K562 (cell line): ENCODE results near the gene HSPA5. TPM values are rescaled to one million over a fixed set of nuclear protein-coding genes. Genes with fewer than 3 reads are reported as not detected.

Source experiments
- BACH1 ChIP-seq: fragments of 200-800 bp; sonication (Bioruptor generic); IDR thresholded peaks from 2 replicates; pipeline ENCODE4 v1.6.1; 2016; ENCODE audit warnings: missing genetic modification characterization, missing compliant biosample characterization
- BDP1 ChIP-seq: IDR thresholded peaks from 3 replicates; pipeline ENCODE4 v1.6.1; 2011; ENCODE audit not compliant: insufficient read length, insufficient read depth
- DMBX1 ChIP-seq: fragments of 250-450 bp; sonication (Bioruptor Pico); IDR thresholded peaks from 2 replicates; pipeline ENCODE4 v1.8.0; 2022; ENCODE audit warnings: inconsistent platforms, mild to moderate bottlenecking, moderate library complexity, borderline replicate concordance
- GABPA ChIP-seq: fragments of 200-800 bp; sonication (Bioruptor generic); conservative IDR thresholded peaks from 2 replicates; pipeline ENCODE4 v1.6.1; 2016; ENCODE audit warnings: low read depth, missing genetic modification characterization, missing compliant biosample characterization
- IFI16 ChIP-seq: fragments of 250-450 bp; sonication (Bioruptor Pico); IDR thresholded peaks from 2 replicates; pipeline ENCODE4 v2.1.2; 2022; ENCODE audit warnings: mild to moderate bottlenecking, inconsistent platforms
- LARP7 ChIP-seq: fragments of 450-650 bp; IDR thresholded peaks from 2 replicates; pipeline ENCODE4 v1.6.1; 2016
- MAFF ChIP-seq: IDR thresholded peaks from 2 replicates; pipeline ENCODE4 v1.6.1; 2012; ENCODE audit warnings: low read length, improper control_type of control experiment
- MEIS2 ChIP-seq: fragments of 450-650 bp; IDR thresholded peaks from 2 replicates; pipeline ENCODE4 v1.6.1; 2014; ENCODE audit warnings: mild to moderate bottlenecking; ENCODE audit not compliant: partially characterized antibody
- MYNN ChIP-seq, 2 experiments: sonication (generic); formaldehyde crosslinking in 1 of 2; IDR thresholded peaks; 2 replicates each; pipeline versions ENCODE4 v1.5.0 to v1.6.1; 2016 to 2020; ENCODE audit warnings: antibody characterized with exemption in 1 of 2, missing genetic modification reagents in 1 of 2
- NFATC3 ChIP-seq: fragments of 450-650 bp; IDR thresholded peaks from 2 replicates; pipeline ENCODE4 v1.6.1; 2017; ENCODE audit warnings: mild to moderate bottlenecking
- NFXL1 ChIP-seq: fragments of 450-650 bp; formaldehyde crosslinking; IDR thresholded peaks from 2 replicates; pipeline ENCODE4 v1.4.0; 2021; ENCODE audit warnings: mild to moderate bottlenecking
- POLR2H ChIP-seq: IDR thresholded peaks from 2 replicates; pipeline ENCODE4 v1.6.1; 2016; ENCODE audit warnings: missing genetic modification characterization, low read depth, mild to moderate bottlenecking, control low read depth, missing compliant biosample characterization, moderate library complexity
- SAFB ChIP-seq: fragments of 200-400 bp; formaldehyde crosslinking; IDR thresholded peaks from 2 replicates; pipeline ENCODE4 v1.6.1; 2017; ENCODE audit warnings: low read depth, low read length, borderline replicate concordance
- SRF ChIP-seq, 2 experiments: fragments of 250-450, 450-650 bp in 1 of 2; sonication (Bioruptor Pico) in 1 of 2; sonication (generic) in 1 of 2; formaldehyde crosslinking; IDR thresholded peaks; 2 replicates each; pipeline versions ENCODE4 v1.5.0 to v1.5.1; 2020 to 2022; ENCODE audit warnings: mild to moderate bottlenecking in 1 of 2, missing genetic modification reagents in 1 of 2
- STAT5B ChIP-seq: fragments of 250-450 bp; sonication (Bioruptor Pico); IDR thresholded peaks from 2 replicates; pipeline ENCODE4 v1.8.0; 2021; ENCODE audit warnings: mild to moderate bottlenecking, inconsistent platforms
- TAL1 ChIP-seq: fragments of 450-650 bp; IDR thresholded peaks from 2 replicates; pipeline ENCODE4 v1.6.1; 2016; ENCODE audit warnings: mild to moderate bottlenecking
- ZC3H4 ChIP-seq: sonication (generic); formaldehyde crosslinking; IDR thresholded peaks from 2 replicates; pipeline ENCODE4 v1.9.0; 2021; ENCODE audit warnings: missing genetic modification reagents, borderline replicate concordance
- ZFP36 ChIP-seq: fragments of 150-350 bp; IDR thresholded peaks from 2 replicates; pipeline ENCODE4 v1.6.1; 2018; ENCODE audit warnings: low read length, low read depth; ENCODE audit not compliant: partially characterized antibody
- ZFPM2 ChIP-seq: fragments of 250-450 bp; sonication (Bioruptor Pico); IDR thresholded peaks from 2 replicates; pipeline ENCODE4 v1.5.1; 2022; ENCODE audit warnings: mild to moderate bottlenecking
- ZNF217 ChIP-seq: sonication (generic); formaldehyde crosslinking; IDR thresholded peaks from 2 replicates; pipeline ENCODE4 v1.8.0; 2022; ENCODE audit warnings: mild to moderate bottlenecking, missing genetic modification reagents
- ZNF24 ChIP-seq: fragments of 450-650 bp; IDR thresholded peaks from 2 replicates; pipeline ENCODE4 v1.6.1; 2016
- ZNF668 ChIP-seq: fragments of 250-450 bp; sonication (Bioruptor Pico); IDR thresholded peaks from 2 replicates; pipeline ENCODE4 v1.8.0; 2022; ENCODE audit warnings: mild to moderate bottlenecking, inconsistent platforms
- ZNF785 ChIP-seq: fragments of 250-450 bp; sonication (Bioruptor Pico); IDR thresholded peaks from 2 replicates; pipeline ENCODE4 v1.4.0; 2020; ENCODE audit warnings: mild to moderate bottlenecking
- polyA plus RNA-seq, 8 experiments: library from polyadenylated mRNA; depleted of rRNA in 4 of 8; stranded (reverse) in 5 of 8; unstranded in 3 of 8; fragments of >200 nt; fragmentation: Nextera tagmentation in 2 of 8; fragmentation: Illumina TruSeq in 1 of 8; extraction: Ambion mirVana in 2 of 8; extraction: Trizol in 1 of 8; gene quantifications; 2 replicates each; pipeline versions ENCODE4 v1.2.1 to v1.2.3, GENCODE V29; 2011 to 2014; ENCODE audit warnings: inconsistent platforms in 1 of 8, missing spikeins in 1 of 8
- total RNA-seq, 7 experiments: library from RNA; depleted of rRNA in 6 of 7; stranded (reverse); fragments of >200 nt in 6 of 7; fragmentation: Illumina TruSeq in 2 of 7; extraction: Trizol in 2 of 7; gene quantifications; 2 replicates each; pipeline versions ENCODE4 v1.2.1 to v1.2.3, GENCODE V29; 2011 to 2021; ENCODE audit warnings: low replicate concordance in 1 of 7
- TF ChIP-seq, protein P1 (sequence below): fragments of 450-650 bp; IDR thresholded peaks from 2 replicates; pipeline ENCODE4 v1.6.1; 2016; ENCODE audit warnings: low read depth

The HSPA5 gene
- total and polyA plus RNA-seq, 9 of the 15 experiments (the other 6 are each of a cell fraction or from before 2014, with no cell fraction given): 48.0 to 265 (median 113) TPM

- TF ChIP-seq SAFB: no peak
- TF ChIP-seq LARP7: no peak
- TF ChIP-seq ZNF217 (CRISPR knock-in tag): no peak
- TF ChIP-seq TAL1: no peak
- TF ChIP-seq NFXL1 (CRISPR knock-in tag): peak; percentile 55; the same call in 1 of the 2 replicates
- no peak for TF ChIP-seq MAFF
- peak; percentile 65 for TF ChIP-seq BACH1
- peak; percentile 93 for TF ChIP-seq DMBX1
- peak; percentile 71; the same call in 1 of the 2 replicates for TF ChIP-seq IFI16
- no peak for TF ChIP-seq NFATC3
- peak; percentile 19; the same call in 1 of the 2 replicates for TF ChIP-seq GABPA (tag)
- TF ChIP-seq, protein P1, sequence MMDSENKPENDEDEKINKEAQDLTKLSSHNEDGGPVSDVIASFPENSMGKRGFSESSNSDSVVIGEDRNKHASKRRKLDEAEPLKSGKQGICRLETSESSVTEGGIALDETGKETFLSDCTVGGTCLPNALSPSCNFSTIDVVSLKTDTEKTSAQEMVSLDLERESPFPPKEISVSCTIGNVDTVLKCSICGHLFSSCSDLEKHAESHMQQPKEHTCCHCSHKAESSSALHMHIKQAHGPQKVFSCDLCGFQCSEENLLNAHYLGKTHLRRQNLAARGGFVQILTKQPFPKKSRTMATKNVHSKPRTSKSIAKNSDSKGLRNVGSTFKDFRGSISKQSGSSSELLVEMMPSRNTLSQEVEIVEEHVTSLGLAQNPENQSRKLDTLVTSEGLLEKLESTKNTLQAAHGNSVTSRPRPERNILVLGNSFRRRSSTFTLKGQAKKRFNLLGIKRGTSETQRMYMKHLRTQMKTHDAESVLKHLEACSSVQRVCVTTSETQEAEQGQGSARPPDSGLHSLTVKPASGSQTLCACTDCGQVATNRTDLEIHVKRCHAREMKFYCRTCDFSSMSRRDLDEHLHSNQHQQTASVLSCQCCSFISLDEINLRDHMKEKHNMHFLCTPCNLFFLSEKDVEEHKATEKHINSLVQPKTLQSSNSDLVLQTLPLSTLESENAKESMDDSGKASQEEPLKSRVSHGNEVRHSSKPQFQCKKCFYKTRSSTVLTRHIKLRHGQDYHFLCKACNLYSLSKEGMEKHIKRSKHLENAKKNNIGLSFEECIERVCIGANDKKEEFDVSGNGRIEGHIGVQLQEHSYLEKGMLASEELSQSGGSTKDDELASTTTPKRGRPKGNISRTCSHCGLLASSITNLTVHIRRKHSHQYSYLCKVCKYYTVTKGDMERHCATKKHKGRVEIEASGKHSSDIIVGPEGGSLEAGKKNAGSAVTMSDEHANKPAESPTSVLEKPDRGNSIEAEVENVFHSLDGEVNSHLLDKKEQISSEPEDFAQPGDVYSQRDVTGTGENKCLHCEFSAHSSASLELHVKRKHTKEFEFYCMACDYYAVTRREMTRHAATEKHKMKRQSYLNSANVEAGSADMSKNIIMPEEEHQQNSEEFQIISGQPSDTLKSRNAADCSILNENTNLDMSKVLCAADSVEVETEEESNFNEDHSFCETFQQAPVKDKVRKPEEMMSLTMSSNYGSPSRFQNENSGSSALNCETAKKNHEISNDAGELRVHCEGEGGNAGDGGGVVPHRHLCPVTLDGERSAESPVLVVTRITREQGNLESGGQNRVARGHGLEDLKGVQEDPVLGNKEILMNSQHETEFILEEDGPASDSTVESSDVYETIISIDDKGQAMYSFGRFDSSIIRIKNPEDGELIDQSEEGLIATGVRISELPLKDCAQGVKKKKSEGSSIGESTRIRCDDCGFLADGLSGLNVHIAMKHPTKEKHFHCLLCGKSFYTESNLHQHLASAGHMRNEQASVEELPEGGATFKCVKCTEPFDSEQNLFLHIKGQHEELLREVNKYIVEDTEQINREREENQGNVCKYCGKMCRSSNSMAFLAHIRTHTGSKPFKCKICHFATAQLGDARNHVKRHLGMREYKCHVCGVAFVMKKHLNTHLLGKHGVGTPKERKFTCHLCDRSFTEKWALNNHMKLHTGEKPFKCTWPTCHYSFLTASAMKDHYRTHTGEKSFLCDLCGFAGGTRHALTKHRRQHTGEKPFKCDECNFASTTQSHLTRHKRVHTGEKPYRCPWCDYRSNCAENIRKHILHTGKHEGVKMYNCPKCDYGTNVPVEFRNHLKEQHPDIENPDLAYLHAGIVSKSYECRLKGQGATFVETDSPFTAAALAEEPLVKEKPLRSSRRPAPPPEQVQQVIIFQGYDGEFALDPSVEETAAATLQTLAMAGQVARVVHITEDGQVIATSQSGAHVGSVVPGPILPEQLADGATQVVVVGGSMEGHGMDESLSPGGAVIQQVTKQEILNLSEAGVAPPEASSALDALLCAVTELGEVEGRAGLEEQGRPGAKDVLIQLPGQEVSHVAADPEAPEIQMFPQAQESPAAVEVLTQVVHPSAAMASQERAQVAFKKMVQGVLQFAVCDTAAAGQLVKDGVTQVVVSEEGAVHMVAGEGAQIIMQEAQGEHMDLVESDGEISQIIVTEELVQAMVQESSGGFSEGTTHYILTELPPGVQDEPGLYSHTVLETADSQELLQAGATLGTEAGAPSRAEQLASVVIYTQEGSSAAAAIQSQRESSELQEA: no peak
- no peak for TF ChIP-seq ZNF24
- TF ChIP-seq MEIS2: no peak
- TF ChIP-seq MYNN (IDR thresholded peaks at IDR 0.05): no peak
- no peak for TF ChIP-seq MYNN (CRISPR knock-in tag; IDR thresholded peaks at IDR 0.05)
- no peak for TF ChIP-seq BDP1
- TF ChIP-seq ZFP36: no peak
- no peak for TF ChIP-seq STAT5B (CRISPR knock-in tag)
- TF ChIP-seq ZNF668 (CRISPR knock-in tag): no peak
- TF ChIP-seq ZNF785: no peak
- no peak for TF ChIP-seq ZFPM2 (CRISPR knock-in tag)
- no peak for TF ChIP-seq ZC3H4 (CRISPR knock-in tag)
- peak; percentile 77; the same call in 1 of the 2 replicates for TF ChIP-seq POLR2H (tag)
- no peak for TF ChIP-seq SRF (CRISPR knock-in tag; IDR thresholded peaks at IDR 0.05)
Observed at GRCh38 chr9:125243792-125244260, 2.7 kb upstream of the HSPA5 start (continued).
